Kidney (tissue), 14 donors: ENCODE measurements around the gene ASB4. TPM values are rescaled to one million over a fixed set of nuclear protein-coding genes. Genes with fewer than 3 reads are reported as not detected.
"Not testable (repeated sequence)": the region's sequence is repeated elsewhere in the genome, so short reads cannot be mapped to it uniquely, and the experiment has no call there.

Experiments
- DNase-seq, 5 donors: peaks; one replicate each; pipeline ENCODE4 v3.0.0-alpha.2; 2013 to 2020
- FAIRE-seq: peaks from 2 replicates; lab custom pipeline; 2012; peaks lifted over from hg19 to GRCh38; lab: Jason Lieb, UNC
- H3K27ac ChIP-seq, 2 donors: one replicate each; pipeline ENCODE4 v1.7.0; 2013; ENCODE audit warnings: low read depth in 2 of 2, low read length in 2 of 2, inconsistent platforms in 1 of 2
- H3K27me3 ChIP-seq: one replicate; pipeline ENCODE4 v1.7.1; 2013; ENCODE audit warnings: low read length, inconsistent platforms; ENCODE audit not compliant: control insufficient read depth, insufficient read depth
- H3K36me3 ChIP-seq, 3 donors: one replicate each; pipeline versions ENCODE4 v1.7.0 to v1.7.1; 2013; ENCODE audit warnings: low read length in 3 of 3, control low read depth in 1 of 3, inconsistent platforms in 1 of 3; ENCODE audit not compliant: insufficient read depth in 3 of 3, control insufficient read depth in 2 of 3
- H3K4me1 ChIP-seq, 3 donors: one replicate each; pipeline versions ENCODE4 v1.7.0 to v1.7.1; 2013; ENCODE audit warnings: low read length in 3 of 3, inconsistent platforms in 1 of 3, low read depth in 1 of 3; ENCODE audit not compliant: control insufficient read depth in 2 of 3, insufficient read depth in 2 of 3
- H3K4me3 ChIP-seq, 3 donors: one replicate each; pipeline versions ENCODE4 v1.7.0 to v1.8.1; 2013; ENCODE audit warnings: low read length in 3 of 3, control low read depth in 1 of 3, inconsistent platforms in 1 of 3
- H3K9ac ChIP-seq, 3 donors: one replicate each; pipeline versions ENCODE4 v1.7.0 to v1.7.1; 2013; ENCODE audit warnings: low read length in 3 of 3, control low read depth in 1 of 3, inconsistent platforms in 1 of 3
- H3K9me3 ChIP-seq, 3 donors: one replicate each; pipeline versions ENCODE4 v1.7.0 to v1.7.1; 2013; ENCODE audit warnings: low read length in 3 of 3, control low read depth in 1 of 3, inconsistent platforms in 1 of 3; ENCODE audit not compliant: control insufficient read depth in 2 of 3, insufficient read depth in 1 of 3
- intact Hi-C: fragments of 100-400 bp; cut with DNase I; formaldehyde crosslinking; loops from one replicate; pipeline ENCODE4 v1.11.1; 2022
- polyA plus RNA-seq: library from polyadenylated mRNA; stranded (reverse); fragments of 350-450 nt; fragmentation: Illumina TruSeq; extraction: RNeasy Lipid Tissue Mini Kit (QIAGEN cat#74804); gene quantifications from one replicate; pipeline ENCODE4 v1.2.3, GENCODE V29; 2014; ENCODE audit warnings: low read depth, low replicate concordance; ENCODE audit not compliant: insufficient read depth
- total RNA-seq: library from RNA; stranded (reverse); fragmentation: NEBNext Ultra II Directional; extraction: Animal tissue kit (Norgen Biotek cat#: 25700); gene quantifications from one replicate; pipeline ENCODE4 v1.2.1, GENCODE V29; 2021
- TF ChIP-seq, protein P1 (sequence below): IDR thresholded peaks from 3 replicates; pipeline ENCODE4 v1.5.1; 2012; ENCODE audit warnings: mild to moderate bottlenecking, moderate library complexity, borderline replicate concordance; ENCODE audit not compliant: insufficient read depth; ENCODE audit errors: extremely low read depth
- donor health status: control.
- donor health status: control.
- donor health status: control.
- donor health status: control.
- donor health status: control.
- donor health status: DM: yes; HTN: yes; CAD: no.
- donor health status: Normal renal cell carcinoma (clear cell type).

ASB4 gene
- total and polyA plus RNA-seq, 2 donors from 2014 or later, result 0.09 TPM; not detected in 1

DNA sequence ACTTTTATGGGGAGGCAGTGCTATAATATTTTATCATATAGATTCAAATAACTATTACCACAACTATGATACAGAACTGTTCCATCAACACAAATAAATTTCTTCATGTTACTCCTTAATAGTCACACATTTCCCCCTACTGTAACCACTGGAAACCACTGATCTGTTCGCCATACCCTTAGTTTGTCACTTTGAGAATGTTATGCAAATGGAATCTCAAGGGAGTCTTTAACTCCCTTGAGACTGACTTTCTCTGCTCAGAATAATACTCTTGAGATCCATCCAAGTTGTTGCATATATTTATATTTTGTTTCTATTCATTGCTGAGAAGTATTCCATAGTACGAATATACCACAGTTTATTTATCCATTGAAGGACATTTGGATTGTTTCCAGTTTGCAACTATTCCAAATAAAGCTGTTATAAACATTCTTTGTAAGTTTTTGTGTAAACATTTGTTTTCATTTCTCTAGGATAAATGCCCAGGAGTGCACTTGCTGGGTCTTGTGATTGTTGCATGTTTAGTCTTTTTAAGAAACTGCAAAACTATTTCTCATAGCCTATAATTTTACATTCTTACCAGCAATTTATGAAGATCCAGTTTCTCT, 31.2 kb upstream of the ASB4 start:
- no peaks in the 10 kb centered on the region for H3K4me1 ChIP-seq
- TF ChIP-seq, protein P1, sequence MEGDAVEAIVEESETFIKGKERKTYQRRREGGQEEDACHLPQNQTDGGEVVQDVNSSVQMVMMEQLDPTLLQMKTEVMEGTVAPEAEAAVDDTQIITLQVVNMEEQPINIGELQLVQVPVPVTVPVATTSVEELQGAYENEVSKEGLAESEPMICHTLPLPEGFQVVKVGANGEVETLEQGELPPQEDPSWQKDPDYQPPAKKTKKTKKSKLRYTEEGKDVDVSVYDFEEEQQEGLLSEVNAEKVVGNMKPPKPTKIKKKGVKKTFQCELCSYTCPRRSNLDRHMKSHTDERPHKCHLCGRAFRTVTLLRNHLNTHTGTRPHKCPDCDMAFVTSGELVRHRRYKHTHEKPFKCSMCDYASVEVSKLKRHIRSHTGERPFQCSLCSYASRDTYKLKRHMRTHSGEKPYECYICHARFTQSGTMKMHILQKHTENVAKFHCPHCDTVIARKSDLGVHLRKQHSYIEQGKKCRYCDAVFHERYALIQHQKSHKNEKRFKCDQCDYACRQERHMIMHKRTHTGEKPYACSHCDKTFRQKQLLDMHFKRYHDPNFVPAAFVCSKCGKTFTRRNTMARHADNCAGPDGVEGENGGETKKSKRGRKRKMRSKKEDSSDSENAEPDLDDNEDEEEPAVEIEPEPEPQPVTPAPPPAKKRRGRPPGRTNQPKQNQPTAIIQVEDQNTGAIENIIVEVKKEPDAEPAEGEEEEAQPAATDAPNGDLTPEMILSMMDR, result no peak
- intact Hi-C loops, result no loop called here
- no peak overlapping the region for H3K27ac ChIP-seq
- H3K27me3 ChIP-seq, result no peaks in the 10 kb centered on the region
- H3K36me3 ChIP-seq, result no peaks in the 10 kb centered on the region
- H3K4me3 ChIP-seq, result no peak overlapping the region
- DNase-seq, result no peak
- FAIRE-seq, result no peak
- H3K9me3 ChIP-seq, result peaks cover 0 to 5% (median 0%) of the 10 kb centered on the region in 3 donors
- no peak overlapping the region for H3K9ac ChIP-seq

DNA sequence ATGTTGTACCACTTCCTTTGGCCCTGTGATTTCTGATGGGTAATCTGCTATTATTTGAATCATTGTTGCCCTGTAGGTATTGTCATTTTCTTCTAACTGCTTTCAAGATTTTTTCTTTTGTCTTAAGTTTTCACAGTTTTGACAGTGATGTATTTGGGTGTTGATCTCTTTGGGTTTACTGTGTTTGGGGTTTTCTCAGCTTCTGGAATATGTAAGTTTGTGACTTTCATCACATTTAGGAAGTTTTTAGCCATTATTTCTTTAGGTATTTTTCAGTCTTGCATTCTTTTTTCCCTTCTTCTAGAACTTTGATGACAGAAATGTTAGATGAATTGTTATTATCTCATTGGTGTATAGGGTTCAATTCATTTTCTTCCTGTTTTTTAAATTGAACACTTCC, 27.8 kb upstream of the ASB4 start:
- intact Hi-C loops, result no loop called here

GRCh38 chr7:95460653-95461052, 25.1 kb upstream of the ASB4 start:
- FAIRE-seq, H3K36me3 ChIP-seq, H3K9me3 ChIP-seq, H3K4me3 ChIP-seq, H3K9ac ChIP-seq, H3K27me3 ChIP-seq, H3K27ac ChIP-seq, intact Hi-C loops, DNase-seq, H3K4me1 ChIP-seq: not testable (repeated sequence)

More for the DNA sequence above, 27.8 kb upstream of the ASB4 start:
- TF ChIP-seq, protein P1, result no peak
- Histone ChIP-seq H3K27ac (no peak overlapping the region), H3K4me1 (no peaks in the 10 kb centered on the region), H3K27me3 (no peaks in the 10 kb centered on the region), H3K4me3 (no peak overlapping the region), H3K9me3 (peaks cover 0 to 9% (median 0%) of the 10 kb centered on the region in 3 donors), H3K36me3 (no peaks in the 10 kb centered on the region), H3K9ac (no peak overlapping the region)
- no peak for DNase-seq
- no peak for FAIRE-seq

- no peaks in the 10 kb centered on the region for H3K27me3 ChIP-seq
- intact Hi-C loops, result no loop called here
- H3K27ac ChIP-seq, result no peak overlapping the region
- H3K4me3 ChIP-seq, result no peak overlapping the region
- DNase-seq (no peak), FAIRE-seq (no peak)
- no peak overlapping the region for H3K9ac ChIP-seq
- H3K36me3 ChIP-seq, result no peaks in the 10 kb centered on the region
- H3K9me3 ChIP-seq, result no peaks in the 10 kb centered on the region
- TF ChIP-seq, protein P1, result no peak
- peaks cover 3 to 6% (median 3%) of the 10 kb centered on the region in 3 donors for H3K4me1 ChIP-seq
These were observed 17.7 kb upstream of the ASB4 start for GRCh38 chr7:95467912-95468607.
